Measurements from ENCODE around the gene DEFB116. TPM values are rescaled to one million over a fixed set of nuclear protein-coding genes. Genes with fewer than 3 reads are reported as not detected.

DEFB116 gene
- not detected for total RNA-seq

GRCh38 chr20:31308535-31309162 is at the start of gene DEFB116:
DEFB116 (minus strand) TSS chr20:31308585; CDS start chr20:31308585, 0 bp downstream.

GRCh38 chr20:31257364-31257763 is 51.0 kb downstream of the DEFB116 start, which contains the start of gene DEFB115:
DEFB115 (plus strand) TSS chr20:31257664; CDS start chr20:31257664, 0 bp downstream.

Other genes with a start within 250 kb of the DEFB116 start
- gene DEFB115, start 50.9 kb downstream of the DEFB116 start, total RNA-seq: not detected
- not detected for gene DEFB118, start 60.0 kb upstream of the DEFB116 start, total RNA-seq
- not detected for gene DEFB119, start 82.0 kb upstream of the DEFB116 start, total RNA-seq
- gene DEFB121, start 97.6 kb upstream of the DEFB116 start, total RNA-seq: not detected
- not detected for gene DEFB123, start 132.0 kb upstream of the DEFB116 start, total RNA-seq
- not detected for gene DEFB124, start 166.5 kb upstream of the DEFB116 start, total RNA-seq
- gene REM1, start 166.7 kb upstream of the DEFB116 start, total RNA-seq: 3.3 TPM
- gene HM13, start 205.9 kb upstream of the DEFB116 start, total RNA-seq: 64.3 TPM